Neural progenitor cell (in vitro differentiated cells): Measurements from ENCODE around the gene AMOTL2. TPM values are rescaled to one million over a fixed set of nuclear protein-coding genes. Genes with fewer than 3 reads are reported as not detected.

Experiments
- DNase-seq: peaks from one replicate; pipeline ENCODE4 v3.0.0-alpha.2; 2016; ENCODE audit warnings: low spot score
- H2AFZ ChIP-seq: fragments of 200-600 bp; sonication (generic); replicated peaks from 2 replicates; pipeline ENCODE4 v1.6.1; 2016; ENCODE audit warnings: antibody characterized with exemption
- H3F3A ChIP-seq: fragments of 200-600 bp; sonication (generic); 2 replicates; pipeline ENCODE4 v1.6.1; 2016; ENCODE audit warnings: antibody characterized with exemption, low read depth
- H3K27ac ChIP-seq: fragments of 200-600 bp; sonication (generic); 2 replicates; pipeline ENCODE4 v1.5.1; 2016; ENCODE audit warnings: mild to moderate bottlenecking
- H3K27me3 ChIP-seq: fragments of 200-600 bp; sonication (generic); 2 replicates; pipeline ENCODE4 v1.6.1; 2016; ENCODE audit warnings: mild to moderate bottlenecking, moderate library complexity
- H3K36me3 ChIP-seq: fragments of 200-600 bp; sonication (generic); 2 replicates; pipeline ENCODE4 v1.5.1; 2016
- H3K4me1 ChIP-seq: fragments of 200-600 bp; sonication (generic); 2 replicates; pipeline ENCODE4 v1.6.1; 2016; ENCODE audit warnings: mixed run types
- H3K4me2 ChIP-seq: fragments of 200-600 bp; sonication (generic); 2 replicates; pipeline ENCODE4 v1.6.1; 2016
- H3K4me3 ChIP-seq: fragments of 200-600 bp; sonication (generic); 2 replicates; pipeline ENCODE4 v1.5.1; 2016
- H3K79me2 ChIP-seq: fragments of 200-600 bp; sonication (generic); 2 replicates; pipeline ENCODE4 v1.6.1; 2016; ENCODE audit warnings: low read depth
- H3K9ac ChIP-seq: fragments of 200-600 bp; sonication (generic); 2 replicates; pipeline ENCODE4 v1.6.1; 2016
- H3K9me3 ChIP-seq: fragments of 200-600 bp; sonication (generic); 2 replicates; pipeline ENCODE4 v1.5.1; 2016; ENCODE audit warnings: low read depth
- H4K20me1 ChIP-seq: fragments of 200-600 bp; sonication (generic); 2 replicates; pipeline ENCODE4 v1.6.1; 2016; ENCODE audit warnings: low read depth
- H3K27ac Mint-ChIP-seq: 3 replicates; pipeline ENCODE4 v1.8.0; 2021; ENCODE audit warnings: mixed read lengths
- H3K27me3 Mint-ChIP-seq: 2 replicates; pipeline ENCODE4 v1.8.0; 2022; ENCODE audit warnings: low read depth, mild to moderate bottlenecking, inconsistent platforms, moderate library complexity, mixed read lengths; ENCODE audit not compliant: insufficient read depth
- H3K36me3 Mint-ChIP-seq: 3 replicates; pipeline ENCODE4 v1.8.0; 2021; ENCODE audit warnings: mixed read lengths
- H3K4me1 Mint-ChIP-seq: 3 replicates; pipeline ENCODE4 v1.8.0; 2021; ENCODE audit warnings: mixed read lengths
- H3K4me3 Mint-ChIP-seq: 3 replicates; pipeline ENCODE4 v1.8.0; 2021; ENCODE audit warnings: mild to moderate bottlenecking, moderate library complexity, mixed read lengths
- H3K9me3 Mint-ChIP-seq: 3 replicates; pipeline ENCODE4 v1.8.0; 2020; ENCODE audit warnings: mixed read lengths
- CTCF ChIP-seq: fragments of 200-600 bp; sonication (generic); IDR thresholded peaks from 2 replicates; pipeline ENCODE4 v1.5.1; 2017; ENCODE audit warnings: antibody characterized with exemption, mild to moderate bottlenecking
- EZH2 ChIP-seq: fragments of 200-600 bp; sonication (generic); IDR thresholded peaks from 2 replicates; pipeline ENCODE4 v1.6.1; 2017; ENCODE audit warnings: antibody characterized with exemption, mild to moderate bottlenecking, moderate library complexity
- EZH2phosphoT487 ChIP-seq: fragments of 200-600 bp; sonication (generic); IDR thresholded peaks from 2 replicates; pipeline ENCODE4 v1.6.1; 2017; ENCODE audit warnings: antibody characterized with exemption
- total RNA-seq: library from RNA; depleted of rRNA; stranded (reverse); fragments of >200 nt; gene quantifications from 2 replicates; pipeline ENCODE4 v1.2.3, GENCODE V29; 2015; ENCODE audit warnings: low replicate concordance

Gene AMOTL2
- 62.9 and 121 TPM in 2 replicates for total RNA-seq

- H4K20me1 ChIP-seq: peaks cover 44% of the 10 kb centered on the region
- Mint-ChIP-seq H3K4me1 (peaks cover 59% of the 10 kb centered on the region), H3K4me3 (peak within 1 kb of the TSS; percentile 96), H3K9me3 (peaks cover 1% of the 10 kb centered on the region), H3K27me3 (peaks cover 21% of the 10 kb centered on the region), H3K36me3 (peaks cover 13% of the 10 kb centered on the region), H3K27ac (peak within 1 kb of the TSS; percentile 100)
- peaks cover 57% of the 10 kb centered on the region for H3K4me1 ChIP-seq
- peak; percentile 98 for DNase-seq
- peak within 1 kb of the TSS; percentile 100 for H3K9ac ChIP-seq
- H3K4me3 ChIP-seq: peak within 1 kb of the TSS; percentile 99
- peaks cover 26% of the 10 kb centered on the region for H3K27me3 ChIP-seq
- H3K4me2 ChIP-seq: peak within 1 kb of the TSS; percentile 97
- peaks cover 49% of the 10 kb centered on the region for H3K79me2 ChIP-seq
- peak within 1 kb of the TSS; percentile 83 for H2AFZ ChIP-seq
- H3F3A ChIP-seq: peaks cover 41% of the 10 kb centered on the region
- H3K9me3 ChIP-seq: no peaks in the 10 kb centered on the region
- H3K27ac ChIP-seq: peak within 1 kb of the TSS; percentile 100
- TF ChIP-seq EZH2: no peak
- TF ChIP-seq EZH2phosphoT487: no peak
- TF ChIP-seq CTCF: no peak
- peaks cover 12% of the 10 kb centered on the region for H3K36me3 ChIP-seq
These were observed at the start of gene AMOTL2 for GRCh38 chr3:134374105-134374790. AMOTL2 (minus strand) TSS chr3:134374447; CDS start chr3:134371433, 3,014 bp downstream.

- H3K9ac ChIP-seq: no peak overlapping the region
- TF ChIP-seq EZH2phosphoT487: no peak
- TF ChIP-seq CTCF: no peak
- no peak for TF ChIP-seq EZH2
- H3K4me1 ChIP-seq: peaks cover 5% of the 10 kb centered on the region
- H3K4me3 ChIP-seq: no peak overlapping the region
- no peak overlapping the region for H2AFZ ChIP-seq
- H3K79me2 ChIP-seq: no peaks in the 10 kb centered on the region
- H3K4me2 ChIP-seq: no peak overlapping the region
- DNase-seq: peak; percentile 51
- Mint-ChIP-seq H3K36me3 (no peaks in the 10 kb centered on the region), H3K27me3 (peaks cover 9% of the 10 kb centered on the region), H3K9me3 (no peaks in the 10 kb centered on the region), H3K4me1 (peaks cover 13% of the 10 kb centered on the region), H3K27ac (no peak overlapping the region), H3K4me3 (no peak overlapping the region)
- H3K9me3 ChIP-seq: no peaks in the 10 kb centered on the region
- no peaks in the 10 kb centered on the region for H3F3A ChIP-seq
- peaks cover 6% of the 10 kb centered on the region for H3K27me3 ChIP-seq
- no peak overlapping the region for H3K27ac ChIP-seq
- H3K36me3 ChIP-seq: no peaks in the 10 kb centered on the region
- no peaks in the 10 kb centered on the region for H4K20me1 ChIP-seq
These were observed 48.9 kb upstream of the AMOTL2 start for GRCh38 chr3:134423153-134423552.

- Mint-ChIP-seq H3K4me1 (peaks cover 9% of the 10 kb centered on the region), H3K9me3 (no peaks in the 10 kb centered on the region), H3K36me3 (no peaks in the 10 kb centered on the region), H3K27me3 (peaks cover 4% of the 10 kb centered on the region), H3K27ac (no peak overlapping the region), H3K4me3 (no peak overlapping the region)
- H3K4me2 ChIP-seq: peak overlapping the region; percentile 3
- no peaks in the 10 kb centered on the region for H3K9me3 ChIP-seq
- no peaks in the 10 kb centered on the region for H3K36me3 ChIP-seq
- no peaks in the 10 kb centered on the region for H4K20me1 ChIP-seq
- H3K9ac ChIP-seq: no peak overlapping the region
- no peaks in the 10 kb centered on the region for H3F3A ChIP-seq
- no peak for DNase-seq
- no peak overlapping the region for H3K27ac ChIP-seq
- H3K4me1 ChIP-seq: peaks cover 5% of the 10 kb centered on the region
- peak overlapping the region; percentile 52 for H2AFZ ChIP-seq
- no peak overlapping the region for H3K4me3 ChIP-seq
- H3K79me2 ChIP-seq: no peaks in the 10 kb centered on the region
- peaks cover 6% of the 10 kb centered on the region for H3K27me3 ChIP-seq
- TF ChIP-seq EZH2: no peak
- TF ChIP-seq EZH2phosphoT487: no peak
- TF ChIP-seq CTCF: no peak
These were observed 45.7 kb upstream of the AMOTL2 start for GRCh38 chr3:134419960-134420321.
